Mesenteric fat pad (tissue), 1 donor: ENCODE results near the gene TOMT. TPM values are rescaled to one million over a fixed set of nuclear protein-coding genes. Genes with fewer than 3 reads are reported as not detected.
"Not testable (repeated sequence)": the region's sequence is repeated elsewhere in the genome, so short reads cannot be mapped to it uniquely, and the experiment has no call there.

Source experiments
- DNase-seq: peaks from one replicate; pipeline ENCODE4 v3.0.0-alpha.2; 2020; ENCODE audit warnings: low spot score
- total RNA-seq: library from RNA; stranded (reverse); fragmentation: NEBNext Ultra II Directional; extraction: Animal tissue kit (Norgen Biotek cat#: 25700); gene quantifications from one replicate; pipeline ENCODE4 v1.2.1, GENCODE V29; 2021
- donor health status: DM: yes; HTN: yes; CAD: no.

TOMT gene
- total RNA-seq, 1 donor from 2014 or later: not detected

DNA sequence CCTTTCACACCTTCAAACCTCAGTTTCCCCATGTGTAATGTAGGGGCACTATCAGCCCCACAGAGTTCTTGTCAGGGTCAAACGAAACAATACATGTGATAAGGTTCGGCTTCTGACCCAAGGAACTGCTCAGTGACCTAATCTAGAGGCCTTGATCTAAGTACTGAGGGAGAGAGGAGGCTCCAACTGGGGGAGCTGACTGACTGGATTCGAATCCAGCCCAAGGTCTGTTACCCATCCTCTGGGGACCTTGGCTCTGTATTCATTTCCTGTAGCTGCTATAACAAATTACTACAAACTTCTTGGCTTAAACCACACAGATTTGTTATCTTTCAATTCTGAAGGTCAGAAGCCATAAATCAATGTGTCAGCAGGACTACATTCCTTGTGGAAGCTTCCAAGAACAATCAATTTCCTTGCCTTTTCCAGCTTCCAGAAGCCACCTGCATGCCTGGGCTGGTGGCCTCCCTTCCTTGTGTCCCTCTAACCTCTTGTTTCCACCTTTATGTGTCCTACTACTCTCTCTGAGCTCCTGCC is 17.5 kb downstream of the TOMT start:
- no peak for DNase-seq

DNA sequence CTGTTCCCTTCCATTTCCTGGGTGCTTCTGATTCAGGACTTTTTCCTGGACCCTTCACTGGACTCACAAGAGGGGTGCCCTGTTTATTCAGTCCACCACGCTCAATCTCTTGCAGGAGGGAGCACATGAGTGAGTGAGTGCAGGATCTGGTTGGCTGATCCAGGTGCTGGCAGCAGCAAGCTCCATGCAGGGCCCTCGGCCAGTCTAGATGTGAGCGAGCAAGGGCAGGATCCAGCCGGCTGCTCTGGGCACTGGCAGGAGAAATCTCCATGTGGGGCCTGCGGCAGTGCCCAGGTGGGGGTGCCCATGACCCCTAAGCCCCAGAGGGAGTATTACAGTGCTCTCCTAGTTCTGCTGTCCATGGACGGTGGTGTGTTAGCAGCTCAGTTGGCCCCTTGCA is 18.3 kb downstream of the TOMT start:
- DNase-seq: no peak

GRCh38 chr11:72125956-72126355 is 20.2 kb downstream of the TOMT start:
- no peak for DNase-seq

- DNase-seq: no peak
These were observed 22.2 kb downstream of the TOMT start for GRCh38 chr11:72127923-72128322.

DNA sequence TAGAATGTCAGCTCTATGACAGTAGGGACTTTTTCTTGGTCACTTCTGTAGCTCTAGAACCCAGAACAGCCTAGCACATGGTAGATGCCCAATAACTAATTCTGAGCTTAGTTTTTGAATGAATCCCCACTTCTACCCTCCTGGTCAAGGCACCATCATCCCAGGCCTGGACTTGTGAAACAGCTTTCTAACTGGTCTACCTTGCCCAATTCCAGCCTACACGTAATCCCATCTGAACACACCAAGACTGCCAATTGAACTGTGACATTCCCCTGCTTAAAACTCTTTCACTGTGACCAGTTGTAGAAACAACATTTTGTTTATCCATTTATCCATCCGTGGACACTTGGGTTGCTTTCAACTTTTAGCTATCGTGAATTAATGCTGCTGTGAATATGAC is 23.7 kb downstream of the TOMT start:
- no peak for DNase-seq

- DNase-seq: no peak
These were observed 26.9 kb downstream of the TOMT start for GRCh38 chr11:72132646-72133045.

DNA sequence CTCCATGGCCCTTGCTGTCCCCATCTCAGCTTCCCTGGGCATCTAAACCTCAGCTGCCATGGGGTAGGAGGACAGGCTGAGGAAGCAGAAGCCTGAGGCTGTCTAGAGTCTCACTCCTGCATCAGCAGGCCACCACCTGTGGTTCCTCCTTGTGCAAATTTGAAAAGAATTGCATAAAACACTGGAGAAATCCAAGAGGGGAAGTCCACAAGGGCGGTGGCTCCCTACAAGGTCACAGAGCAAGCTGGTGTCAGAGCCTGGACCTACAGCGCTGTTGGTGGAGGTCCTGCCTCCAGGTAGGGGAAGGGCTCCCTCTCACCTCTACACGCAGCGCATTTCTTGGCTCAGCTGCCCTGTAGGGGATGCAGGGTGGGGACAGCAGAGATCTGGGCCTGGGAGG is 29.7 kb downstream of the TOMT start, which contains the start of gene FOLR3:
FOLR3 (plus strand) TSS at position 253 of the 400 bp plus-strand sequence. CDS start 228 bp downstream, outside the sequence.
- DNase-seq: peak; percentile 69

- DNase-seq: no peak
These were observed 30.4 kb downstream of the TOMT start for GRCh38 chr11:72135891-72136683.

DNA sequence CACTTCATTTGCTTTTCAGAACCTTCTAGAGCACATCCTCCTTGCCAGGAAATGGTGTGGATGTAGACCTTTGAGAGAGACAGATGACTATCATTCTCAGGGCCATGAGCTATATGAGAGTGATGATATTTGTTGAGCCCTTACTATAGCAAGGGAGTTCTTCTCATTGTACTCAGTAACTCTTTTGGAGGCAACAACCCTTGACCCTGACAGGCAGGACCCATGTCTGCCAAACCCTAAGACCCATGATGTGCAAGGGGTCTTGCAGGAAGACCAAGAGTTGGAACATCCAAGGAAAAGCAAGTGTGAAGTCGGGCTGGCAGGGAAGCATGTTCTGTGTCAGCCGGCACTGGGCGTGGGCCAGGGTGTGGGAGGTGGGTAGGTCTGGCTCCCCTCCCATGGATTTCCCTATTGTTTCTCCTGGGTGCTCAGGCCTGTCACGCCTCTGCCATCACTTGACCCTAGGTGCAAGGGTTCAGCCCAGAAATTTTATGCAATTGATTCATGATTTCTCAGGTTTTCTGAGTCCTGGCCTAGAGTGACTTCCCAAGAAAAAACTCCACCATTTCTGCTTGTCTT is 31.0 kb downstream of the TOMT start:
- peak; percentile 80 for DNase-seq

DNA sequence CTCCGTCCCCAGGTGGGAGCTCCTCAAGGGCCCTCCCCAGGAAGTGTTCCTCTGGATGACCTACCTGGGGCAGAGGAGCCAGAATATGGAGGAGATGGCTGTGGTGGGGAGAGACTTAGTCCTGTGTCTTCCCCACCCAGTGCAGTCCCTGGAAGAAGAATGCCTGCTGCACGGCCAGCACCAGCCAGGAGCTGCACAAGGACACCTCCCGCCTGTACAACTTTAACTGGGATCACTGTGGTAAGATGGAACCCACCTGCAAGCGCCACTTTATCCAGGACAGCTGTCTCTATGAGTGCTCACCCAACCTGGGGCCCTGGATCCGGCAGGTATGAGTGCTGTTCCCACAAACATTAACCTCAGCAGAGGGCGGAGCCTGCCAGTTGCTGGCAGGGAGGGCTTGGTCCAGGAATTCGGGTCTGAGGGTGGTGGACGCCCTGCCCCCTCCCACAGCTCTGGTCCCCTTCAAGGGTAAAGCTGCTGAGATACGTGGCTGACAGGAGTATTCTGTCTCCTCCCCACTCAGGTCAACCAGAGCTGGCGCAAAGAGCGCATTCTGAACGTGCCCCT is 33.2 kb downstream of the TOMT start:
- DNase-seq: peak; percentile 76

GRCh38 chr11:72139500-72139899 is 33.8 kb downstream of the TOMT start:
- DNase-seq: peak; percentile 86

- DNase-seq: no peak
These were observed 34.9 kb downstream of the TOMT start for GRCh38 chr11:72140661-72141060.

- DNase-seq: no peak
These were observed 35.3 kb downstream of the TOMT start for GRCh38 chr11:72141066-72141465.

- DNase-seq: not testable (repeated sequence)
These were observed 36.4 kb downstream of the TOMT start for GRCh38 chr11:72142086-72142485.

DNA sequence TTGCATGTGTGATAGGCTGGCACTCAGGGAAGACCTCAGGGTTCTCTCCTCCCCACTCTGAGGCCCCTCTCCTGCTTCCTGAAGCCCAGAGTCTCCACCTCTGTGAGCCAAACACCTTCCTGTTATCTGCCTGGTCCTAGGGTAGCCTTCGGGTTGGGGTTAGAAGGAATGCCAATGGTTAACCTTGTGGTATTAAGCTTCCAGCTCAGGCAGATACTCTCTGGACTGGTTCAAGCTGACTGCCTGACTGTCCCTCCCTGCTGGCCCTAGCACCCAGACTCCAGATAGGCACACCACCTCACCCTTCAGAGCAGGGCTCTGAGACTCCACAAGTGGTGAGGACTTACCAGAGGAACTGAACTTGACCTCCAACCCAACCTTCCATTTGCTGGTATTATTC is 36.8 kb downstream of the TOMT start:
- not testable (repeated sequence) for DNase-seq

DNA sequence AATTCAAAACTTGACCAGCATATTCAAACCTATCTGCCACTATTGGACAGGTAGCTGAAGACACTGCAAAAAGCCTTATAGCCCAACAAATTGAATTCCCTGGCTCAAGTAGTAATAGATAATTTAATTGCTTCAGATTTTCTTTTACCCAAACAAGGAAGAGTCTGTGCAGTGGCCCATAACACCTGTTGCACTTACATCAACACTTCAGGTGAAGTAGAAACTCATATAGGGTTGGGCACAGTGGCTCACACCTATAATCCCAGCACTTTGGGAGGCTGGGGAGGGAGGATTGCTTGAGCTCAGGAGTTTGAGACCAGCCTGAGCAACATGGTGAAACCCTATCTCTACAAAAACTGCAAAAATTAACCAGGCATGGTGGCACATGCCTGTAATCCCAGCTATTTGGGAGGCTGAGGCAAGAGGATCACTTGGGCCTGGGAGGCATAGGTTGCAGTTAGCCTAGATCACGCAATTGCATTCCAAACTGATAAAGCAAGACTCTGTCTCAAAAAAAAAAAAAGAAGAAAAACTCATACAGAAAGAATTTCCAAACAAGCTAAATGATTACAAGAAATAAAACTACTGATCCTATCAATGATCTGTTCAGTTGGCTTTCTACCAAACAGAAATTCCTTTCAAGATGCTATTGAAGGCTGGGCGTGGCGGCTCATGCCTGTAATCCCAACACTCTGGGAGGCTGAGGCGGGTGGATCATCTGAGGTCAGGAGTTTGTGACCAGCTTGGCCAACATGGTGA is 39.3 kb downstream of the TOMT start:
- DNase-seq: no peak

DNA sequence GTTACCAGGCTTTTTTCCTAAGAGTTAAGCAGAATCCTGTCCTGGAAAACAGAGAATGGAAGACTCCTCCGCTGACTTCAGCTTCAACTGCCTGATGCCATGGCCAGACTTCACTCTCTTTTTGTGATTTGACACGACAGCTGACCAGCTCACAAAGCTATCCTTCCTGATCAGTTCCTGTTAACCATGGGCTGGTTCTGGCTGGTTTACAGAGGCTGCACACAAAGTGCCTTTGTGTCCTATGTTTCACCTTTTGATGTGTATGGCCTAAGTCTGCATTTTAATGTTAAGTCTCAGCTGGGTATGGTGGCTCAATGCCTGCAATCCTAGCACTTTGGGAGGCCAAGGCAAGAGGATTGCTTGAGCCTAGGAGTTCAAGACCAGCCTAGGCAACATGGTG is 40.9 kb downstream of the TOMT start:
- no peak for DNase-seq

- no peak for DNase-seq
These were observed 45.2 kb downstream of the TOMT start for GRCh38 chr11:72150882-72151281.

DNA sequence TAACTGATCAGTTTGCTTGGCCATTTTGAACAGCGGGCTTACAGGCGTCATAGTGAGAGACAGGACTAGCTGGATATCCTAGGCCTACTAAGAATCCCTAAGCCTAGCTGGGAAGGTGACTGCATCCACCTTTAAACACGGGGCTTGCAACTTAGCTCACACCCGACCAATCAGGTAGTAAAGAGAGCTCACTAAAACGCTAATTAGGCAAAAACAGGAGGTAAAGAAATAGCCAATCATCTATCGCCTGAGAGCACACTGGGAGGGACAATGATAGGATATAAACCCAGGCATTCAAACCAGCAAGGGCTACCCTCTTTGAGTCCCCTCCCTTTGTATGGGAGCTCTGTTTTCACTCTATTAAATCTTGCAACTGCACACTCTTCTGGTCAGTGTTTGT is 48.1 kb downstream of the TOMT start:
- DNase-seq: not testable (repeated sequence)

DNA sequence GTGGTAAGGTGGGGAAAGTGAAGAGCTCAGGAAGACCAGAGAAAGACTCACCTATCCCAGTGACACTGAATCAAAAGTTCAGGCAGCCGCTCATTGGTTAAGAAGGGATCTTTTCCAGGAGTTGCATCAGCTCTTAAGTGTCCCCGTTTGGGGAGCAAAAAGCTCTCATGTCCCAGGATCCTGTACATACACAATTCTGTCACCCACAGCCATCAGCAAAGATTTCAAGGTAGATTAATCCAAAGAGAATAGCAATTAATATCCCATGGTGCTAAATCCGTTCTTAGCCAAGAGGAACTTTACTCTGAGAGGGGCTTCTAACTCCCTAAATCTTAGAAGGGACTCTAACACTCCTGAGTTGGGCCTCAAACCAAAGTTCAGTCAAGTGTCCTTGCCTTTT is 49.1 kb downstream of the TOMT start:
- DNase-seq: no peak

GRCh38 chr11:72155751-72156150 is 50.0 kb downstream of the TOMT start:
- no peak for DNase-seq

DNA sequence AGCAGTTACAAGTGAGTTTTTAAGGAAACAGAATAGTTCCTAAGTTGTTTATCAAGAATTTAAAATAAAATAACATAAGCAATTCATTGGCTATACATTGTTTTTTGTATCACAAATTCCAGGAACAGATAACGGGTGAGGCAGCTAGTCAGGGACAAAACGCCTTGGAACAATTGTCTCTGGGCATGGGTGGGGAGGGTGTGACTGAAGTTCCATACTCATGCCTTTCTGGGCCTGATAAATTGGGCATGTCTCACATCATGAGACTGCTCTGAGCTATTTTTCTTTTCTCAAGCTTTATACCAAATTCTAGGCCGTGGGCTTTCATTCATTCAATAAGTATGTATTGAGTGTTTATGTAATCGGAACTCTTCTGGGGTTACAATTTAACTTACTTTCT is 51.4 kb downstream of the TOMT start:
- no peak for DNase-seq
